GM19468 (cell line): ENCODE data around the gene U2AF2.

Source experiments
- ATAC-seq: cut with Tn5 transposase; IDR thresholded peaks from one replicate; pipeline ENCODE4 v1.9.1; 2021; ENCODE audit warnings: mild to moderate bottlenecking, moderate library complexity, moderate number of reproducible peaks; ENCODE audit not compliant: unreplicated experiment; ENCODE audit errors: extremely low read depth

Gene U2AF2

GRCh38 chr19:55621205-55621672 lies 33.6 kb upstream of the U2AF2 start:
- no peak for ATAC-seq

- no peak for ATAC-seq
Measured at GRCh38 chr19:55621673-55622231, 33.1 kb upstream of the U2AF2 start.

- ATAC-seq = no peak
Measured at GRCh38 chr19:55622242-55622969, 32.4 kb upstream of the U2AF2 start.

- ATAC-seq = no peak
Measured at GRCh38 chr19:55623130-55623529, 31.7 kb upstream of the U2AF2 start.

- no peak for ATAC-seq
Measured at GRCh38 chr19:55623561-55623960, 31.3 kb upstream of the U2AF2 start.

GRCh38 chr19:55624109-55625003 lies 30.5 kb upstream of the U2AF2 start, which contains the start of gene ZNF784:
ZNF784 (minus strand) TSS chr19:55624566; CDS start chr19:55624561, 5 bp downstream.
- no peak for ATAC-seq

- no peak for ATAC-seq
Measured at GRCh38 chr19:55625004-55625326, 29.9 kb upstream of the U2AF2 start.

- no peak for ATAC-seq
Measured at GRCh38 chr19:55626350-55626749, 28.5 kb upstream of the U2AF2 start.

GRCh38 chr19:55632463-55632834 lies 22.4 kb upstream of the U2AF2 start:
- no peak for ATAC-seq

GRCh38 chr19:55633861-55634260 lies 21.0 kb upstream of the U2AF2 start:
- ATAC-seq = no peak

GRCh38 chr19:55635334-55635717 lies 19.5 kb upstream of the U2AF2 start:
- ATAC-seq = no peak

- ATAC-seq = no peak
Measured at GRCh38 chr19:55635856-55636440, 18.9 kb upstream of the U2AF2 start.

GRCh38 chr19:55636723-55637122 lies 18.1 kb upstream of the U2AF2 start:
- no peak for ATAC-seq

- ATAC-seq = no peak
Measured at GRCh38 chr19:55637534-55637933, 17.3 kb upstream of the U2AF2 start.

- ATAC-seq = no peak
Measured at GRCh38 chr19:55638864-55639359, 15.9 kb upstream of the U2AF2 start.

GRCh38 chr19:55640043-55640576 lies 14.7 kb upstream of the U2AF2 start:
- peak; percentile 19 for ATAC-seq

GRCh38 chr19:55640577-55641425 lies 14.0 kb upstream of the U2AF2 start, which contains the start of gene ZNF580:
ZNF580 (plus strand) TSS chr19:55641002; CDS start chr19:55642509, 1,507 bp downstream.
- ATAC-seq = no peak

GRCh38 chr19:55641426-55642152 lies 13.2 kb upstream of the U2AF2 start:
- no peak for ATAC-seq
